GM12878 (cell line): ENCODE data around the gene EYA2.

ENCODE experiments used
- CTCF ChIP-seq, 3 experiments: IDR thresholded peaks in 2 of 3; conservative IDR thresholded peaks in 1 of 3; 2 replicates each; pipeline ENCODE4 v1.5.1; 2011; ENCODE audit warnings: low read depth in 3 of 3, low read length in 3 of 3, mild to moderate bottlenecking in 3 of 3, control low read depth in 2 of 3, moderate library complexity in 2 of 3, inconsistent platforms in 1 of 3, mixed read lengths in 1 of 3; ENCODE audit not compliant: control insufficient read depth in 2 of 3, insufficient read depth in 1 of 3; ENCODE audit errors: extremely low read depth in 1 of 3
- ZNF622 ChIP-seq: fragments of 450-650 bp; IDR thresholded peaks from 2 replicates; pipeline ENCODE4 v1.6.1; 2017; ENCODE audit warnings: mild to moderate bottlenecking, inconsistent platforms

GRCh38 chr20:47063407-47063806, 168.8 kb downstream of the EYA2 start:
- TF ChIP-seq CTCF (IDR thresholded peaks at IDR 0.05 in 2 of 3, conservative IDR thresholded peaks at IDR 0.05 in 1 of 3; ENCODE audit: control insufficient read depth in 2 of 3, extremely low read depth in 1 of 3, insufficient read depth in 1 of 3, low read depth in 3 of 3, low read length in 3 of 3) (no peak), ZNF622 (no peak)
